CD14-positive monocyte (primary cell): ENCODE data around the gene DNAH3. TPM values are rescaled to one million over a fixed set of nuclear protein-coding genes. Genes with fewer than 3 reads are reported as not detected.
"Not testable (repeated sequence)": the region's sequence is repeated elsewhere in the genome, so short reads cannot be mapped to it uniquely, and the experiment has no call there.

Source experiments
- DNase-seq, 3 donors: peaks; one replicate each; pipeline ENCODE4 v3.0.0-alpha.2; 2011 to 2022
- H2AFZ ChIP-seq: 2 replicates; pipeline ENCODE4 v1.6.0; 2012; ENCODE audit warnings: mild to moderate bottlenecking, low read depth, low read length, inconsistent platforms; ENCODE audit not compliant: insufficient read depth, poor library complexity, severe bottlenecking
- H3K27ac ChIP-seq, 2 donors: 1 replicate in 1 of 2; 2 replicates in 1 of 2; pipeline ENCODE4 v1.5.1; 2012 to 2013; ENCODE audit warnings: low read length in 2 of 2, control low read depth in 1 of 2, inconsistent platforms in 1 of 2, low read depth in 1 of 2, mild to moderate bottlenecking in 1 of 2
- H3K27me3 ChIP-seq, 2 donors: one replicate each; pipeline versions ENCODE4 v1.6.0 to v1.6.1; 2011 to 2013; ENCODE audit warnings: low read length in 2 of 2; ENCODE audit not compliant: control insufficient read depth in 2 of 2, insufficient read depth in 2 of 2
- H3K36me3 ChIP-seq, 2 donors: replicated peaks in 1 of 2; 1 replicate in 1 of 2; 2 replicates in 1 of 2; pipeline versions ENCODE4 v1.5.1 to v1.6.1; 2012 to 2013; ENCODE audit warnings: low read length in 2 of 2, control low read depth in 1 of 2, inconsistent platforms in 1 of 2, mild to moderate bottlenecking in 1 of 2; ENCODE audit not compliant: insufficient read depth in 2 of 2, control insufficient read depth in 1 of 2
- H3K4me1 ChIP-seq, 2 donors: 1 replicate in 1 of 2; 2 replicates in 1 of 2; pipeline versions ENCODE4 v1.5.1 to v1.6.1; 2012 to 2013; ENCODE audit warnings: low read length in 2 of 2, control low read depth in 1 of 2, inconsistent platforms in 1 of 2, mild to moderate bottlenecking in 1 of 2, moderate library complexity in 1 of 2; ENCODE audit not compliant: insufficient read depth in 2 of 2, control insufficient read depth in 1 of 2
- H3K4me2 ChIP-seq: replicated peaks from 2 replicates; pipeline ENCODE3; 2012; ENCODE audit warnings: low read length, moderate library complexity, mild to moderate bottlenecking; ENCODE audit not compliant: poor library complexity, severe bottlenecking; ENCODE audit errors: extremely low read depth
- H3K4me3 ChIP-seq, 3 experiments: fragments of 200-600 bp in 1 of 3; sonication (generic) in 1 of 3; replicated peaks in 1 of 3; 1 replicate in 2 of 3; 2 replicates in 1 of 3; pipeline ENCODE4 v1.5.1; 2011 to 2013; ENCODE audit warnings: low read length in 3 of 3, mild to moderate bottlenecking in 3 of 3, control low read depth in 2 of 3, low read depth in 2 of 3, inconsistent platforms in 1 of 3, moderate library complexity in 1 of 3
- H3K79me2 ChIP-seq: 2 replicates; pipeline ENCODE4 v1.6.0; 2012; ENCODE audit warnings: mild to moderate bottlenecking, control low read depth, inconsistent platforms, low read length, moderate library complexity; ENCODE audit not compliant: insufficient read depth
- H3K9ac ChIP-seq: 2 replicates; pipeline ENCODE4 v1.6.0; 2017; ENCODE audit warnings: low read length, mild to moderate bottlenecking; ENCODE audit not compliant: insufficient read depth, poor library complexity, severe bottlenecking
- H3K9me3 ChIP-seq, 2 donors: replicated peaks in 1 of 2; 1 replicate in 1 of 2; 2 replicates in 1 of 2; pipeline versions ENCODE4 v1.5.1 to v1.6.1; 2012 to 2013; ENCODE audit warnings: low read length in 2 of 2, control low read depth in 1 of 2; ENCODE audit not compliant: control insufficient read depth in 1 of 2, insufficient read depth in 1 of 2
- H4K20me1 ChIP-seq: 2 replicates; pipeline ENCODE4 v1.6.0; 2012; ENCODE audit warnings: mild to moderate bottlenecking, low read length, control low read depth, moderate library complexity; ENCODE audit not compliant: insufficient read depth
- H3K27ac Mint-ChIP-seq, 7 donors: one replicate each; pipeline ENCODE4 v1.8.0; 2020; ENCODE audit warnings: mild to moderate bottlenecking in 7 of 7, mixed read lengths in 7 of 7, moderate library complexity in 6 of 7, inconsistent platforms in 2 of 7
- H3K27me3 Mint-ChIP-seq, 3 donors: one replicate each; pipeline ENCODE4 v1.8.0; 2021 to 2022; ENCODE audit warnings: low read depth in 3 of 3, mild to moderate bottlenecking in 3 of 3, mixed read lengths in 3 of 3, moderate library complexity in 3 of 3, inconsistent platforms in 1 of 3
- H3K36me3 Mint-ChIP-seq, 2 donors: one replicate each; pipeline ENCODE4 v1.8.0; 2020; ENCODE audit warnings: mixed read lengths in 2 of 2, inconsistent platforms in 1 of 2, mild to moderate bottlenecking in 1 of 2
- H3K4me1 Mint-ChIP-seq: one replicate; pipeline ENCODE4 v1.8.0; 2020; ENCODE audit warnings: mild to moderate bottlenecking, mixed read lengths
- H3K4me3 Mint-ChIP-seq, 2 donors: one replicate each; pipeline ENCODE4 v1.8.0; 2020; ENCODE audit warnings: mild to moderate bottlenecking in 2 of 2, mixed read lengths in 2 of 2, moderate library complexity in 1 of 2
- H3K9me3 Mint-ChIP-seq, 7 donors: one replicate each; pipeline ENCODE4 v1.8.0; 2020 to 2022; ENCODE audit warnings: mixed read lengths in 7 of 7, mild to moderate bottlenecking in 6 of 7, moderate library complexity in 6 of 7, inconsistent platforms in 2 of 7
- CTCF ChIP-seq: fragments of 200-600 bp; IDR thresholded peaks from one replicate; pipeline ENCODE4 v1.8.0; 2022; ENCODE audit warnings: antibody characterized with exemption, mild to moderate bottlenecking
- WGBS: methylation state at CpG from one replicate; pipeline ENCODE4 v1.1.5; 2013; ENCODE audit warnings: missing lambda C conversion rate; ENCODE audit not compliant: insufficient coverage; 5-methylcytosine and 5-hydroxymethylcytosine counted together
- intact Hi-C, 2 donors: fragments of 100-400 bp; cut with micrococcal nuclease; formaldehyde crosslinking; loops; one replicate each; pipeline versions ENCODE4 v1.15.0 to v1.15.1; 2023
- polyA plus RNA-seq, 3 donors: library from polyadenylated mRNA; depleted of rRNA in 1 of 3; unstranded in 2 of 3; stranded (reverse) in 1 of 3; fragments of 300-500 nt in 2 of 3; fragments of >200 nt in 1 of 3; fragmentation: Illumina TruSeq in 2 of 3; gene quantifications; 1 replicate in 2 of 3; 2 replicates in 1 of 3; pipeline ENCODE4 v1.2.3, GENCODE V29; 2012 to 2021

Gene DNAH3
- polyA plus RNA-seq, 3 donors: not detected

- Mint-ChIP-seq H3K36me3 (peaks cover 11 to 12% of the 10 kb centered on the region in 2 donors), H3K27me3 (peaks cover 0 to 2% (median 1%) of the 10 kb centered on the region in 3 donors), H3K9me3 (peaks cover 0 to 5% (median 0%) of the 10 kb centered on the region in 7 donors), H3K4me1 (peaks cover 22% of the 10 kb centered on the region), H3K27ac (no peak overlapping the region), H3K4me3 (no peak overlapping the region)
- peak; percentile 45 for TF ChIP-seq CTCF
- intact Hi-C loops: no loop called here
- Histone ChIP-seq H3K4me3 (no peak overlapping the region), H3K27ac (no peak overlapping the region), H2AFZ (no peak overlapping the region), H3K36me3 (peaks cover 0 to 13% of the 10 kb centered on the region in 2 donors), H3K9me3 (no peaks in the 10 kb centered on the region), H3K4me2 (no peak overlapping the region), H3K4me1 (peaks cover 16 to 23% of the 10 kb centered on the region in 2 donors), H3K9ac (no peak overlapping the region), H4K20me1 (peaks cover 3% of the 10 kb centered on the region), H3K79me2 (peaks cover 3% of the 10 kb centered on the region), H3K27me3 (no peaks in the 10 kb centered on the region)
- no CpG with 5 or more reads among the region's 6 CpGs for WGBS
- DNase-seq: peak in 2 of 3 donors; percentile 16 to 26
These were observed 6.3 kb upstream of the DNAH3 start for GRCh38 chr16:21156767-21157467.

GRCh38 chr16:21156011-21156410, 5.4 kb upstream of the DNAH3 start:
- WGBS: no CpG with 5 or more reads among the region's 1 CpG
- intact Hi-C loops, H3K27ac ChIP-seq: not testable (repeated sequence)

GRCh38 chr16:21153124-21153729, 2.6 kb upstream of the DNAH3 start:
- H3K4me2 ChIP-seq, H3K36me3 ChIP-seq, H3K4me1 ChIP-seq, H3K27ac Mint-ChIP-seq, H2AFZ ChIP-seq, H3K4me3 Mint-ChIP-seq, H3K27ac ChIP-seq, H4K20me1 ChIP-seq, H3K36me3 Mint-ChIP-seq, DNase-seq, H3K4me3 ChIP-seq, H3K27me3 ChIP-seq, H3K9me3 Mint-ChIP-seq, H3K79me2 ChIP-seq, H3K9me3 ChIP-seq, intact Hi-C loops, H3K9ac ChIP-seq: not testable (repeated sequence)
- WGBS: 88% methylated on average over 9 of the region's 11 CpGs
- H3K27me3 Mint-ChIP-seq: peaks cover 2 to 16% (median 5%) of the 10 kb centered on the region in 3 donors
- peaks cover 12% of the 10 kb centered on the region for H3K4me1 Mint-ChIP-seq

More at GRCh38 chr16:21156011-21156410, 5.4 kb upstream of the DNAH3 start:
- not testable (repeated sequence) for H3K9me3 ChIP-seq, H3K36me3 Mint-ChIP-seq, DNase-seq, H3K4me3 ChIP-seq, H4K20me1 ChIP-seq, H3K36me3 ChIP-seq, H3K9ac ChIP-seq, H3K4me2 ChIP-seq, H3K27me3 Mint-ChIP-seq, H3K27me3 ChIP-seq, H2AFZ ChIP-seq, H3K79me2 ChIP-seq, H3K4me3 Mint-ChIP-seq, H3K27ac Mint-ChIP-seq, H3K9me3 Mint-ChIP-seq
- H3K4me1 Mint-ChIP-seq: peaks cover 22% of the 10 kb centered on the region
- H3K4me1 ChIP-seq: peaks cover 16 to 23% of the 10 kb centered on the region in 2 donors
